ENCODE data around the gene TSPOAP1. TPM values are rescaled to one million over a fixed set of nuclear protein-coding genes. Genes with fewer than 3 reads are reported as not detected.

Gene TSPOAP1
- 10 to 100 TPM; 22.6 to 34.0 TPM for total RNA-seq
- polyA plus RNA-seq (ENCODE audit: insufficient read length in 2 of 2), result 100 to 1,000 TPM; 105 to 123 TPM
- long read RNA-seq, donor 1, full-length matches to known transcripts, result 6 of 6 reads
- long read RNA-seq, donor 1, partial matches to known transcripts, result 0 of 6 reads
- long read RNA-seq, donor 1, other reads (novel, unspliced or antisense), result 0 of 6 reads
- long read RNA-seq, donor 2, full-length matches to known transcripts, result 5 of 5 reads
- long read RNA-seq, donor 2, partial matches to known transcripts, result 0 of 5 reads
- long read RNA-seq, donor 2, other reads (novel, unspliced or antisense), result 0 of 5 reads
- long read RNA-seq, donor 3, full-length matches to known transcripts, result 5 of 5 reads
- long read RNA-seq, donor 3, partial matches to known transcripts, result 0 of 5 reads
- long read RNA-seq, donor 3, other reads (novel, unspliced or antisense), result 0 of 5 reads
- long read RNA-seq, donor 4, full-length matches to known transcripts, result 11 of 11 reads
- long read RNA-seq, donor 4, partial matches to known transcripts, result 0 of 11 reads
- long read RNA-seq, donor 4, other reads (novel, unspliced or antisense), result 0 of 11 reads

GRCh38 chr17:58328195-58329034 is at the start of gene TSPOAP1:
Gene TSPOAP1 (minus strand): TSS chr17:58328795. CDS start chr17:58327920, 875 bp downstream.
- peak; percentile 80 to 98 (median 88) for DNase-seq (ENCODE audit: low read depth in 4 of 6, low spot score in 6 of 6)
- H3K4me3 ChIP-seq (ENCODE audit: low read depth, low read length), result peak within 1 kb of the TSS; percentile 48

GRCh38 chr17:58377661-58378060 is 49.1 kb upstream of the TSPOAP1 start:
- H3K4me3 ChIP-seq (ENCODE audit: low read depth, low read length), result no peak overlapping the region
- 40% methylated on average over 1 of the region's 5 CpGs for WGBS (ENCODE audit: insufficient coverage)

More at GRCh38 chr17:58328195-58329034, at the start of gene TSPOAP1:
- Histone ChIP-seq H3K36me3 (ENCODE audit: control insufficient read depth, insufficient read depth, low read length) (peaks cover 11% of the 10 kb centered on the region), H3K27ac (ENCODE audit: low read depth, low read length) (peak within 1 kb of the TSS; percentile 83), H3K4me1 (ENCODE audit: control insufficient read depth, insufficient read depth, low read length) (peaks cover 65% of the 10 kb centered on the region), H3K27me3 (ENCODE audit: control insufficient read depth, insufficient read depth, low read length) (no peaks in the 10 kb centered on the region), H3K9me3 (ENCODE audit: control insufficient read depth, insufficient read depth, low read length) (no peaks in the 10 kb centered on the region)
- 10% methylated on average over 17 of the region's 23 CpGs for WGBS (ENCODE audit: insufficient coverage)

GRCh38 chr17:58377093-58377601 is 48.6 kb upstream of the TSPOAP1 start:
- DNase-seq (ENCODE audit: low read depth in 4 of 6, low spot score in 6 of 6), result no peak
- H3K4me3 ChIP-seq (ENCODE audit: low read depth, low read length), result no peak overlapping the region
- H3K36me3 ChIP-seq (ENCODE audit: control insufficient read depth, insufficient read depth, low read length), result no peaks in the 10 kb centered on the region
- no peaks in the 10 kb centered on the region for H3K27me3 ChIP-seq (ENCODE audit: control insufficient read depth, insufficient read depth, low read length)
- no peaks in the 10 kb centered on the region for H3K9me3 ChIP-seq (ENCODE audit: control insufficient read depth, insufficient read depth, low read length)
- H3K4me1 ChIP-seq (ENCODE audit: control insufficient read depth, insufficient read depth, low read length), result no peaks in the 10 kb centered on the region
- 64% methylated on average over 2 of the region's 3 CpGs for WGBS (ENCODE audit: insufficient coverage)
- no peak overlapping the region for H3K27ac ChIP-seq (ENCODE audit: low read depth, low read length)

More at GRCh38 chr17:58377661-58378060, 49.1 kb upstream of the TSPOAP1 start:
- no peaks in the 10 kb centered on the region for H3K36me3 ChIP-seq (ENCODE audit: control insufficient read depth, insufficient read depth, low read length)
- H3K27me3 ChIP-seq (ENCODE audit: control insufficient read depth, insufficient read depth, low read length), result no peaks in the 10 kb centered on the region
- no peak overlapping the region for H3K27ac ChIP-seq (ENCODE audit: low read depth, low read length)
- H3K4me1 ChIP-seq (ENCODE audit: control insufficient read depth, insufficient read depth, low read length), result no peaks in the 10 kb centered on the region
- DNase-seq (ENCODE audit: low read depth in 4 of 6, low spot score in 6 of 6), result no peak
- H3K9me3 ChIP-seq (ENCODE audit: control insufficient read depth, insufficient read depth, low read length), result no peaks in the 10 kb centered on the region

- WGBS (ENCODE audit: insufficient coverage), result 91% methylated on average over 1 of the region's 4 CpGs
- Histone ChIP-seq H3K4me3 (ENCODE audit: low read depth, low read length) (no peak overlapping the region), H3K36me3 (ENCODE audit: control insufficient read depth, insufficient read depth, low read length) (no peaks in the 10 kb centered on the region), H3K27me3 (ENCODE audit: control insufficient read depth, insufficient read depth, low read length) (no peaks in the 10 kb centered on the region), H3K9me3 (ENCODE audit: control insufficient read depth, insufficient read depth, low read length) (no peaks in the 10 kb centered on the region), H3K27ac (ENCODE audit: low read depth, low read length) (no peak overlapping the region), H3K4me1 (ENCODE audit: control insufficient read depth, insufficient read depth, low read length) (no peaks in the 10 kb centered on the region)
- DNase-seq (ENCODE audit: low read depth in 4 of 6, low spot score in 6 of 6), result no peak
These were observed 47.9 kb upstream of the TSPOAP1 start for GRCh38 chr17:58376472-58377000.

GRCh38 chr17:58375811-58376210 is 47.2 kb upstream of the TSPOAP1 start:
- no peaks in the 10 kb centered on the region for H3K36me3 ChIP-seq (ENCODE audit: control insufficient read depth, insufficient read depth, low read length)
- DNase-seq (ENCODE audit: low read depth in 4 of 6, low spot score in 6 of 6), result no peak
- H3K4me3 ChIP-seq (ENCODE audit: low read depth, low read length), result no peak overlapping the region
- no peaks in the 10 kb centered on the region for H3K27me3 ChIP-seq (ENCODE audit: control insufficient read depth, insufficient read depth, low read length)
- no peak overlapping the region for H3K27ac ChIP-seq (ENCODE audit: low read depth, low read length)
- no peaks in the 10 kb centered on the region for H3K9me3 ChIP-seq (ENCODE audit: control insufficient read depth, insufficient read depth, low read length)
- WGBS (ENCODE audit: insufficient coverage), result 53% methylated on average over 2 of the region's 2 CpGs
- H3K4me1 ChIP-seq (ENCODE audit: control insufficient read depth, insufficient read depth, low read length), result no peaks in the 10 kb centered on the region

GRCh38 chr17:58375256-58375655 is 46.7 kb upstream of the TSPOAP1 start:
- WGBS (ENCODE audit: insufficient coverage), result 100% methylated on average over 1 of the region's 5 CpGs
- Histone ChIP-seq H3K36me3 (ENCODE audit: control insufficient read depth, insufficient read depth, low read length) (no peaks in the 10 kb centered on the region), H3K4me3 (ENCODE audit: low read depth, low read length) (no peak overlapping the region), H3K27ac (ENCODE audit: low read depth, low read length) (no peak overlapping the region), H3K9me3 (ENCODE audit: control insufficient read depth, insufficient read depth, low read length) (no peaks in the 10 kb centered on the region), H3K4me1 (ENCODE audit: control insufficient read depth, insufficient read depth, low read length) (no peaks in the 10 kb centered on the region), H3K27me3 (ENCODE audit: control insufficient read depth, insufficient read depth, low read length) (no peaks in the 10 kb centered on the region)
- DNase-seq (ENCODE audit: low read depth in 4 of 6, low spot score in 6 of 6), result no peak

GRCh38 chr17:58373923-58374322 is 45.3 kb upstream of the TSPOAP1 start:
- Histone ChIP-seq H3K27me3 (ENCODE audit: control insufficient read depth, insufficient read depth, low read length) (no peaks in the 10 kb centered on the region), H3K4me1 (ENCODE audit: control insufficient read depth, insufficient read depth, low read length) (no peaks in the 10 kb centered on the region), H3K9me3 (ENCODE audit: control insufficient read depth, insufficient read depth, low read length) (no peaks in the 10 kb centered on the region), H3K27ac (ENCODE audit: low read depth, low read length) (no peak overlapping the region), H3K36me3 (ENCODE audit: control insufficient read depth, insufficient read depth, low read length) (no peaks in the 10 kb centered on the region), H3K4me3 (ENCODE audit: low read depth, low read length) (no peak overlapping the region)
- DNase-seq (ENCODE audit: low read depth in 4 of 6, low spot score in 6 of 6), result no peak
- WGBS (ENCODE audit: insufficient coverage), result no CpG with 5 or more reads among the region's 1 CpG

GRCh38 chr17:58373003-58373402 is 44.4 kb upstream of the TSPOAP1 start:
- Histone ChIP-seq H3K4me3 (ENCODE audit: low read depth, low read length) (no peak overlapping the region), H3K9me3 (ENCODE audit: control insufficient read depth, insufficient read depth, low read length) (no peaks in the 10 kb centered on the region), H3K27me3 (ENCODE audit: control insufficient read depth, insufficient read depth, low read length) (no peaks in the 10 kb centered on the region), H3K27ac (ENCODE audit: low read depth, low read length) (no peak overlapping the region), H3K36me3 (ENCODE audit: control insufficient read depth, insufficient read depth, low read length) (no peaks in the 10 kb centered on the region), H3K4me1 (ENCODE audit: control insufficient read depth, insufficient read depth, low read length) (no peaks in the 10 kb centered on the region)
- WGBS (ENCODE audit: insufficient coverage), result no CpG with 5 or more reads among the region's 5 CpGs
- DNase-seq (ENCODE audit: low read depth in 4 of 6, low spot score in 6 of 6), result no peak

- H3K27me3 ChIP-seq (ENCODE audit: control insufficient read depth, insufficient read depth, low read length), result no peaks in the 10 kb centered on the region
- no peaks in the 10 kb centered on the region for H3K9me3 ChIP-seq (ENCODE audit: control insufficient read depth, insufficient read depth, low read length)
- no peak overlapping the region for H3K27ac ChIP-seq (ENCODE audit: low read depth, low read length)
- H3K4me1 ChIP-seq (ENCODE audit: control insufficient read depth, insufficient read depth, low read length), result no peaks in the 10 kb centered on the region
- no peak overlapping the region for H3K4me3 ChIP-seq (ENCODE audit: low read depth, low read length)
- DNase-seq (ENCODE audit: low read depth in 4 of 6, low spot score in 6 of 6), result no peak
- H3K36me3 ChIP-seq (ENCODE audit: control insufficient read depth, insufficient read depth, low read length), result no peaks in the 10 kb centered on the region
- WGBS (ENCODE audit: insufficient coverage), result 69% methylated on average over 4 of the region's 6 CpGs
These were observed 42.8 kb upstream of the TSPOAP1 start for GRCh38 chr17:58371300-58371950.

All from spinal cord (tissue), 10 donors.